ENCODE measurements around the gene TBC1D5. TPM values are rescaled to one million over a fixed set of nuclear protein-coding genes. Genes with fewer than 3 reads are reported as not detected.
"Not testable (repeated sequence)": the region's sequence is repeated elsewhere in the genome, so short reads cannot be mapped to it uniquely, and the experiment has no call there.

Gene TBC1D5
- total RNA-seq, 1 donor from 2014 or later: 55.6 TPM

- DNase-seq (ENCODE audit: low spot score, unreplicated experiment): no peak
- peaks cover 16% of the 10 kb centered on the region for H3K4me1 Mint-ChIP-seq (ENCODE audit: low read depth)
- no peak overlapping the region for H3K4me3 Mint-ChIP-seq (ENCODE audit: low read depth)
- no peaks in the 10 kb centered on the region for H3K9me3 Mint-ChIP-seq (ENCODE audit: low read depth)
- no peaks in the 10 kb centered on the region for H3K27me3 Mint-ChIP-seq
- peaks cover 6% of the 10 kb centered on the region for H3K36me3 Mint-ChIP-seq (ENCODE audit: insufficient read depth)
- no peak overlapping the region for H3K27ac Mint-ChIP-seq
- no peak for TF ChIP-seq CTCF (IDR thresholded peaks at IDR 0.05; ENCODE audit: unreplicated experiment)
Measured at GRCh38 chr3:17737591-17737990, 4.8 kb downstream of the TBC1D5 start.

DNA sequence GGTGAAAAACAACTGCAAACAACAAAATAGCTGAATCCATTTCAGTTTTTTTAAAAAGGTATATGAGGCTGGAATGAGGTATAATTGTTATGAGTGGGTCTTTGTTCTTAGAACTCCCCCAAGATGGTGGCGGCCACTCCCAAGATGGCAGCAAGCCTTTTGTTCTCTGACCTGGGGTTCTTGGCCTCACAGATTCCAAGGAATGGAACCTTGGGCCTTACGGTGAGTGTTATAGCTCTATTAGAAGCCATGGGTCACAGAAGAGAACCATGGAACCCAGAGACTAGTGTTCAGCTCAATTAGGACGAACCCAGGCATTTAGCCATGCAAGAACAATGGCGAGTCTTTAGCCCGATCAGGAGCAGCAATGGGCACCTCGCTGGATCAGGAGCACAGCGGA is 7.1 kb downstream of the TBC1D5 start:
- not testable (repeated sequence) for H3K27me3 Mint-ChIP-seq; DNase-seq (ENCODE audit: low spot score, unreplicated experiment); H3K4me3 Mint-ChIP-seq (ENCODE audit: low read depth); H3K4me1 Mint-ChIP-seq (ENCODE audit: low read depth); H3K27ac Mint-ChIP-seq; H3K36me3 Mint-ChIP-seq (ENCODE audit: insufficient read depth); H3K9me3 Mint-ChIP-seq (ENCODE audit: low read depth)

GRCh38 chr3:17733768-17734167 is 8.7 kb downstream of the TBC1D5 start:
- Mint-ChIP-seq H3K27me3 (no peaks in the 10 kb centered on the region), H3K27ac (no peak overlapping the region), H3K4me1 (ENCODE audit: low read depth) (no peaks in the 10 kb centered on the region), H3K36me3 (ENCODE audit: insufficient read depth) (peaks cover 16% of the 10 kb centered on the region), H3K4me3 (ENCODE audit: low read depth) (no peak overlapping the region), H3K9me3 (ENCODE audit: low read depth) (peaks cover 3% of the 10 kb centered on the region)
- DNase-seq (ENCODE audit: low spot score, unreplicated experiment): no peak
- no peak for TF ChIP-seq CTCF (IDR thresholded peaks at IDR 0.05; ENCODE audit: unreplicated experiment)

GRCh38 chr3:17733215-17733614 is 9.2 kb downstream of the TBC1D5 start:
- no peak for TF ChIP-seq CTCF (IDR thresholded peaks at IDR 0.05; ENCODE audit: unreplicated experiment)
- Mint-ChIP-seq H3K27ac (no peak overlapping the region), H3K9me3 (ENCODE audit: low read depth) (peaks cover 3% of the 10 kb centered on the region), H3K27me3 (no peaks in the 10 kb centered on the region), H3K36me3 (ENCODE audit: insufficient read depth) (peaks cover 18% of the 10 kb centered on the region), H3K4me3 (ENCODE audit: low read depth) (no peak overlapping the region), H3K4me1 (ENCODE audit: low read depth) (no peaks in the 10 kb centered on the region)
- DNase-seq (ENCODE audit: low spot score, unreplicated experiment): no peak

GRCh38 chr3:17730318-17730967 is 12.0 kb downstream of the TBC1D5 start:
- peaks cover 37% of the 10 kb centered on the region for H3K36me3 Mint-ChIP-seq (ENCODE audit: insufficient read depth)
- H3K9me3 Mint-ChIP-seq (ENCODE audit: low read depth): peaks cover 12% of the 10 kb centered on the region

More at GRCh38 chr3:17730318-17730967, 12.0 kb downstream of the TBC1D5 start:
- H3K27me3 Mint-ChIP-seq: no peaks in the 10 kb centered on the region
- H3K27ac Mint-ChIP-seq: no peak overlapping the region
- TF ChIP-seq CTCF (IDR thresholded peaks at IDR 0.05; ENCODE audit: unreplicated experiment): no peak
- H3K4me1 Mint-ChIP-seq (ENCODE audit: low read depth): no peaks in the 10 kb centered on the region
- no peak overlapping the region for H3K4me3 Mint-ChIP-seq (ENCODE audit: low read depth)
- no peak for DNase-seq (ENCODE audit: low spot score, unreplicated experiment)
